Thyroid gland (tissue), 4 donors: ENCODE results near the gene C1QL1. TPM values are rescaled to one million over a fixed set of nuclear protein-coding genes. Genes with fewer than 3 reads are reported as not detected.

Experiments
- DNase-seq, 2 donors: peaks; one replicate each; pipeline ENCODE4 v3.0.0-alpha.2; 2019
- H3K27ac ChIP-seq, 3 donors: fragments of 200-600 bp; sonication (generic); 1 replicate in 2 of 3; 2 replicates in 1 of 3; pipeline ENCODE4 v1.5.1; 2016 to 2019; ENCODE audit warnings: mild to moderate bottlenecking in 1 of 3, moderate library complexity in 1 of 3
- H3K27me3 ChIP-seq: fragments of 200-600 bp; sonication (generic); one replicate; pipeline ENCODE4 v1.5.1; 2019
- H3K36me3 ChIP-seq, 2 donors: fragments of 200-600 bp; sonication (generic); one replicate each; pipeline ENCODE4 v1.5.1; 2016 to 2019
- H3K4me1 ChIP-seq, 2 donors: fragments of 200-600 bp; sonication (generic); one replicate each; pipeline ENCODE4 v1.5.1; 2017 to 2019
- H3K4me3 ChIP-seq, 3 donors: fragments of 200-600 bp; sonication (generic); replicated peaks in 1 of 3; 1 replicate in 2 of 3; 2 replicates in 1 of 3; pipeline ENCODE4 v1.5.1; 2016; ENCODE audit warnings: mild to moderate bottlenecking in 1 of 3
- H3K9me3 ChIP-seq: fragments of 200-600 bp; sonication (generic); one replicate; pipeline ENCODE4 v1.5.1; 2017
- POLR2A ChIP-seq, 2 donors: fragments of 450-650 bp; IDR thresholded peaks; one replicate each; pipeline ENCODE4 v1.6.1; 2017; ENCODE audit warnings: antibody characterized with exemption in 2 of 2, mild to moderate bottlenecking in 2 of 2, moderate library complexity in 1 of 2
- WGBS, 2 donors: methylation state at CpG; one replicate each; pipeline ENCODE4 v1.1.5; 2017; 5-methylcytosine and 5-hydroxymethylcytosine counted together
- intact Hi-C: fragments of 100-400 bp; cut with DNase I; formaldehyde crosslinking; loops from one replicate; pipeline ENCODE4 v1.15.1; 2023
- total RNA-seq, 4 donors: library from RNA; depleted of rRNA; stranded (reverse); fragments of >200 nt; gene quantifications; one replicate each; pipeline ENCODE4 v1.2.3, GENCODE V29; 2016
- TF ChIP-seq, protein P1 (sequence below), 6 experiments: fragments of 200-600 bp in 3 of 6; fragments of 450-650 bp in 3 of 6; sonication (generic) in 3 of 6; IDR thresholded peaks; one replicate each; pipeline ENCODE4 v1.5.1; 2016 to 2019; ENCODE audit warnings: antibody characterized with exemption in 6 of 6, mild to moderate bottlenecking in 2 of 6, inconsistent platforms in 1 of 6, moderate library complexity in 1 of 6

Gene C1QL1
- total RNA-seq, 4 donors from 2014 or later, result 0.59 to 0.75 TPM; not detected in 2

GRCh38 chr17:44914698-44915271 is 53.3 kb downstream of the C1QL1 start:
- no peak overlapping the region for H3K4me3 ChIP-seq
- peaks cover 7 to 53% of the 10 kb centered on the region in 2 donors for H3K4me1 ChIP-seq
- H3K36me3 ChIP-seq, result no peaks in the 10 kb centered on the region
- TF ChIP-seq, protein P1, sequence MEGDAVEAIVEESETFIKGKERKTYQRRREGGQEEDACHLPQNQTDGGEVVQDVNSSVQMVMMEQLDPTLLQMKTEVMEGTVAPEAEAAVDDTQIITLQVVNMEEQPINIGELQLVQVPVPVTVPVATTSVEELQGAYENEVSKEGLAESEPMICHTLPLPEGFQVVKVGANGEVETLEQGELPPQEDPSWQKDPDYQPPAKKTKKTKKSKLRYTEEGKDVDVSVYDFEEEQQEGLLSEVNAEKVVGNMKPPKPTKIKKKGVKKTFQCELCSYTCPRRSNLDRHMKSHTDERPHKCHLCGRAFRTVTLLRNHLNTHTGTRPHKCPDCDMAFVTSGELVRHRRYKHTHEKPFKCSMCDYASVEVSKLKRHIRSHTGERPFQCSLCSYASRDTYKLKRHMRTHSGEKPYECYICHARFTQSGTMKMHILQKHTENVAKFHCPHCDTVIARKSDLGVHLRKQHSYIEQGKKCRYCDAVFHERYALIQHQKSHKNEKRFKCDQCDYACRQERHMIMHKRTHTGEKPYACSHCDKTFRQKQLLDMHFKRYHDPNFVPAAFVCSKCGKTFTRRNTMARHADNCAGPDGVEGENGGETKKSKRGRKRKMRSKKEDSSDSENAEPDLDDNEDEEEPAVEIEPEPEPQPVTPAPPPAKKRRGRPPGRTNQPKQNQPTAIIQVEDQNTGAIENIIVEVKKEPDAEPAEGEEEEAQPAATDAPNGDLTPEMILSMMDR (IDR thresholded peaks at IDR 0.05), result no peak
- no peak for TF ChIP-seq POLR2A (IDR thresholded peaks at IDR 0.05)
- no peaks in the 10 kb centered on the region for H3K27me3 ChIP-seq
- WGBS, 2 donors, result 82 to 87% methylated on average over 16 to 17 of the region's 19 CpGs
- intact Hi-C loops, result no loop called here
- DNase-seq, result no peak
- no peak overlapping the region for H3K27ac ChIP-seq
- H3K9me3 ChIP-seq, result no peaks in the 10 kb centered on the region

DNA sequence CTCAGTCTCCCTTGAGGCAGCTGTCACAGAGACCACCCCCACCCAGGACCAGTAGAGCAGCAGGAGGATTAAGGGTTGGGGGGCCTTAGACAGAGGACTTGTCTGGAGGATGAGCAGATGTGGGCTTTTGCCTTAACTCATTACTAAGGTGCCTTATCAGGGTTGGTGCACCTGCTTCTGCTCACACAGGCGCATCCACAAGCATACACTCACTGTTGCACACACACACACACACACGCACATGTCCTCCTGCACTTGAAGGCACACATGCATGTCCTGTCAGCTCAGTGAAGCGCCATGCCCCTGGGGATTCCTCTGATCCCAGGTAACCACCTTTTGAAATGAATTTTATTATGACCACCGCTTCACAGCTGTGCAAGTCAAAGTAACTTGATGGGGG is 54.0 kb downstream of the C1QL1 start:
- no peaks in the 10 kb centered on the region for H3K27me3 ChIP-seq
- H3K27ac ChIP-seq, result no peak overlapping the region

GRCh38 chr17:44913676-44914075 is 54.4 kb downstream of the C1QL1 start:
- intact Hi-C loops, result no loop called here
- Histone ChIP-seq H3K27me3 (no peaks in the 10 kb centered on the region), H3K4me3 (no peak overlapping the region), H3K9me3 (no peaks in the 10 kb centered on the region), H3K4me1 (peaks cover 7 to 48% of the 10 kb centered on the region in 2 donors), H3K27ac (no peak overlapping the region), H3K36me3 (no peaks in the 10 kb centered on the region)
- TF ChIP-seq POLR2A (IDR thresholded peaks at IDR 0.05), result no peak
- TF ChIP-seq, protein P1 (IDR thresholded peaks at IDR 0.05), result no peak
- no peak for DNase-seq
- WGBS, 2 donors, result 59 to 65% methylated on average over 5 to 6 of the region's 6 CpGs

More for the DNA sequence above, 54.0 kb downstream of the C1QL1 start:
- H3K9me3 ChIP-seq, result no peaks in the 10 kb centered on the region
- DNase-seq, result peak; percentile 63 to 75
- no peak overlapping the region for H3K4me3 ChIP-seq
- TF ChIP-seq, protein P1 (IDR thresholded peaks at IDR 0.05), result no peak
- TF ChIP-seq POLR2A (IDR thresholded peaks at IDR 0.05), result no peak
- intact Hi-C loops, result no loop called here
- no peaks in the 10 kb centered on the region for H3K36me3 ChIP-seq
- H3K4me1 ChIP-seq, result peaks cover 7 to 48% of the 10 kb centered on the region in 2 donors
- WGBS, 2 donors, result 68 to 77% methylated on average over 4 of the region's 4 CpGs

GRCh38 chr17:44912763-44913544 is 55.1 kb downstream of the C1QL1 start:
- Histone ChIP-seq H3K4me3 (no peak overlapping the region), H3K27me3 (no peaks in the 10 kb centered on the region), H3K9me3 (no peaks in the 10 kb centered on the region), H3K27ac (no peak overlapping the region), H3K4me1 (peaks cover 7 to 48% of the 10 kb centered on the region in 2 donors), H3K36me3 (no peaks in the 10 kb centered on the region)
- intact Hi-C loops, result no loop called here
- 87 to 89% methylated on average over 11 to 12 of the region's 14 CpGs for WGBS, 2 donors
- no peak for DNase-seq
- TF ChIP-seq, protein P1 (IDR thresholded peaks at IDR 0.05), result no peak
- TF ChIP-seq POLR2A (IDR thresholded peaks at IDR 0.05), result no peak
